Mesodermal cell (in vitro differentiated cells): Measurements from ENCODE around the gene SRM.
"Not testable (repeated sequence)": the region's sequence is repeated elsewhere in the genome, so short reads cannot be mapped to it uniquely, and the experiment has no call there.

Source experiments
- H3K27ac ChIP-seq: 2 replicates; pipeline ENCODE4 v1.7.0; 2013; ENCODE audit warnings: mild to moderate bottlenecking, low read depth, low read length, moderate library complexity; ENCODE audit not compliant: severe bottlenecking
- H3K36me3 ChIP-seq: 2 replicates; pipeline ENCODE4 v1.7.1; 2013; ENCODE audit warnings: mild to moderate bottlenecking, low read length, moderate library complexity; ENCODE audit not compliant: control insufficient read depth, insufficient read depth
- H3K4me1 ChIP-seq: one replicate; pipeline ENCODE4 v1.7.1; 2013; ENCODE audit warnings: mild to moderate bottlenecking, low read length; ENCODE audit not compliant: insufficient read depth, control insufficient read depth, poor library complexity, severe bottlenecking
- H3K4me3 ChIP-seq: 2 replicates; pipeline ENCODE4 v1.7.0; 2013; ENCODE audit warnings: low read length, control low read depth, mild to moderate bottlenecking; ENCODE audit not compliant: insufficient read depth, poor library complexity, severe bottlenecking; ENCODE audit errors: extremely low read depth
- H3K9me3 ChIP-seq: 2 replicates; pipeline ENCODE4 v1.7.1; 2013; ENCODE audit warnings: mild to moderate bottlenecking, low read length, moderate library complexity; ENCODE audit not compliant: control insufficient read depth
- WGBS, 2 experiments: methylation state at CpG; one replicate each; pipeline ENCODE4 v1.1.5; 2013; ENCODE audit warnings: missing lambda C conversion rate in 2 of 2; ENCODE audit not compliant: insufficient coverage in 2 of 2; 5-methylcytosine and 5-hydroxymethylcytosine counted together

The SRM gene

DNA sequence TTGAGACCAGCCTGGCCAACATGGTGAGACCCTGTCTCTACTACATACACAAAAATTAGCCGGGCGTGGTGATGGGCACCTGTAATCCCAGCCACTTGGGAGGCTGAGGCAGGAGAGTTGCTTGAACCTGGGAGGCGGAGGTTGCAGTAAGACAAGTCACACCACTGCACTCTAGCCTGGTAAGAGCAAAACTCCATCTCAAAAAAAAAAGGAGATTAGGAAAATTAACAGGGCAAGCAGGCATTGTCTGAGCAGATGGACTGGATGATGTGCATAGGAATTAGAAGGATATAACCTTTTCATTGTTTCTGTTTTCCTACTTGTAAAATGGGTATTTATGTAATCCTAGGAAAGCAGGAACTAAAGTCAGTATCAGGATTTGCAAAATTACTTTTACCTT, 31.8 kb downstream of the SRM start:
- Histone ChIP-seq H3K27ac (no peak overlapping the region), H3K36me3 (peaks cover 47% of the 10 kb centered on the region), H3K9me3 (no peaks in the 10 kb centered on the region), H3K4me3 (no peak overlapping the region), H3K4me1 (no peaks in the 10 kb centered on the region)
- 100% methylated on average over 3 of the region's 3 CpGs; no CpG with 5 or more reads in 1 of the 2 experiments for WGBS, 2 experiments

DNA sequence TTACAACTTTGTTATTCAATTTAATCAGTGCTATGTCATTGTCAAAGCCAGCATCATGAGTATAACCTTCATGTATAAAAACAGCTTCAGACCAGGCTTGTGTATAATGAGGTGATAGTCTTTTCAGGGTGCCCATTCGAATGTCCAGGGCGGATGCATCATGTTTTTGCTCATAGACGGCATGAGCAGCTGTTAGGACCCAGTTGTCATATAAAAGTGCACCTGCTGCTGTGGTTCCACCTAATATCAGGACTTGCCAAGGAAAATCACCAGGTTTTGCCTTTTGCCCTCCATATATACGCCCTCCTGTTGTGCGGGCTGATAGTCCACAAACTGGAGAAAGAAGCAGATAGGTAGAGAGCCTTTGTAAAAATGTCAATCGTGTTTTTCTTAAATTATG, 32.5 kb downstream of the SRM start:
- WGBS, 2 experiments = 82 to 85% methylated on average over 3 of the region's 6 CpGs
- no peaks in the 10 kb centered on the region for H3K9me3 ChIP-seq
- H3K4me3 ChIP-seq = no peak overlapping the region
- no peak overlapping the region for H3K27ac ChIP-seq
- H3K4me1 ChIP-seq = no peaks in the 10 kb centered on the region
- H3K36me3 ChIP-seq = peaks cover 51% of the 10 kb centered on the region

DNA sequence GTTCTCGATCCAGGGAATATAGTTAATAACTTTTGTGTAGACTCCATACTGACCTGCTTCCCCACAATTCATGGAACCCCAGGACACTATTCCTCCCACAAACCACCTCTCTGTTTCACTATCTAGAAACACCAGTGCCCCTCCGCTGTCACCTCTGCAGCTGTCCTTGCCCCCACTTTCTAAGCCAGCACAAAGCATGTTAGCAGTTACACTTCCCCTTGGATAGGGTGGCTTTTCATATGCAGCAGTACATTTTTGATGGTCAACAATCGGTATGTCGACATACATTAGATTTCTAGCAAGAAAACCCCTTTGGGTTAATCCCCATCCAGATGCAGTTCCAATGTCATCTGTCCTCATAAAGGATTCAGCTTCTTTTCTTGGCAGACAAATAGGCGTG, 32.9 kb downstream of the SRM start:
- 94 to 97% methylated on average over 2 to 3 of the region's 5 CpGs for whole genome bisulfite sequencing, 2 experiments
- Histone ChIP-seq H3K27ac (peak overlapping the region; percentile 10), H3K4me1 (no peaks in the 10 kb centered on the region), H3K4me3 (no peak overlapping the region), H3K36me3 (peaks cover 55% of the 10 kb centered on the region), H3K9me3 (no peaks in the 10 kb centered on the region)

DNA sequence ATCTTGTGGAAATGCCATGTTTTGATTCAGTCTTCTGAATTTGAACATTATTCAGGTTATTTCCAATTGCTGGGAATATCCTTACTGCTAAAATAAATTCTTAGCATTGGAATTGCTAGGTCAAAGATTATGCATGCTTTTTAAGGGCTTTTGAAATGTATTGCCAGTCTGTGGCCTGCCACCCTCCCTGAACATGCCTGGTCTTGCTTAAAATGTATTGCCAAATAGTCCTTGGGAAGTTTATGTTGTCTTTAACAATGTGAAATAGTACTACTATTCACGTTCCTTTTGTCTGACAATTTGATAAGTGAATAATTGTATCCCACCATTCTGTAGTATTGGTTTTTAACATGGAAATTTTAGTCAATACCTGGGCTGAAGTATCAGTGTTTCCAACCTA, 33.8 kb downstream of the SRM start:
- WGBS, 2 experiments = 100% methylated on average over 1 of the region's 1 CpG; no CpG with 5 or more reads in 1 of the 2 experiments
- no peak overlapping the region for H3K27ac ChIP-seq
- no peak overlapping the region for H3K4me3 ChIP-seq
- H3K9me3 ChIP-seq = no peaks in the 10 kb centered on the region
- peaks cover 63% of the 10 kb centered on the region for H3K36me3 ChIP-seq
- no peaks in the 10 kb centered on the region for H3K4me1 ChIP-seq

DNA sequence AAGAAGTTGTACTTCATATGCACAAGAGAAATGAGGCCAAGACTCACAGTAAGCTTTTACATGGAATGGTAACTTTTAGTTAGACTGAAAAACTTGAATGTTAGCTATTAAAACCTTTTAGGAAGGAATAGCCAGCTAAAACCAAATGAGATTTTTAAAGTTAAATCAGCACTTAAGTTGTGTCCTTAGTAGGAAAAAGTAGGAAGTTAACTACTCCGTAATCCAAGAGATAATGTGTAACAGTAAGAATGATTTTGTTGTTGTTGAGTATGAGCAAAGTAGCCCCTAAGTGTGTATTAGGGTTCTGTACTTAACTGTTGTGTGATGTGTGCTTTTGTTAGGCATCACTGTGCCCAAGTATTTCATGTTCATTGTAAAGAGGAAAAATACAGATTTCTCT, 34.2 kb downstream of the SRM start:
- no peak overlapping the region for H3K4me3 ChIP-seq

DNA sequence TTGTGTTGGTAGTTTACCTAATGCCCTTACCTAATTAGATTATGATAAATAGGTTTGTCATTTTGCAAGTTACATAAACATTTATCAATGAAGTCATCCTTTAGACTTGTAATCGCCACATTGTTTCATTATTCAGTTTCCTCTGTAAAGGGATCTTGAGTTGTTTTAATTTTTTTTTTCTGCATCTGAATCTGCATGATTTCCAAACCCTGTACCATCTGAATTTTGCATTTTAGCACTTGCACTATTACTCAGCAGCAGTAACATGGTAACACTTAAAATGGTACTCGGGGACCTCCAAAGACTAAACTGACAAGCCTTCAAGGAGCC, 35.0 kb downstream of the SRM start:
- H3K36me3 ChIP-seq = peaks cover 75% of the 10 kb centered on the region
- H3K4me1 ChIP-seq = no peaks in the 10 kb centered on the region
- no peaks in the 10 kb centered on the region for H3K9me3 ChIP-seq
- H3K27ac ChIP-seq = no peak overlapping the region
- H3K4me3 ChIP-seq = no peak overlapping the region
- WGBS, 2 experiments = 100% methylated on average over 1 of the region's 2 CpGs; no CpG with 5 or more reads in 1 of the 2 experiments

More for the DNA sequence above, 34.2 kb downstream of the SRM start:
- Histone ChIP-seq H3K4me1 (no peaks in the 10 kb centered on the region), H3K36me3 (peaks cover 68% of the 10 kb centered on the region), H3K27ac (no peak overlapping the region), H3K9me3 (no peaks in the 10 kb centered on the region)
- 100% methylated on average over 1 of the region's 1 CpG for WGBS, 2 experiments

DNA sequence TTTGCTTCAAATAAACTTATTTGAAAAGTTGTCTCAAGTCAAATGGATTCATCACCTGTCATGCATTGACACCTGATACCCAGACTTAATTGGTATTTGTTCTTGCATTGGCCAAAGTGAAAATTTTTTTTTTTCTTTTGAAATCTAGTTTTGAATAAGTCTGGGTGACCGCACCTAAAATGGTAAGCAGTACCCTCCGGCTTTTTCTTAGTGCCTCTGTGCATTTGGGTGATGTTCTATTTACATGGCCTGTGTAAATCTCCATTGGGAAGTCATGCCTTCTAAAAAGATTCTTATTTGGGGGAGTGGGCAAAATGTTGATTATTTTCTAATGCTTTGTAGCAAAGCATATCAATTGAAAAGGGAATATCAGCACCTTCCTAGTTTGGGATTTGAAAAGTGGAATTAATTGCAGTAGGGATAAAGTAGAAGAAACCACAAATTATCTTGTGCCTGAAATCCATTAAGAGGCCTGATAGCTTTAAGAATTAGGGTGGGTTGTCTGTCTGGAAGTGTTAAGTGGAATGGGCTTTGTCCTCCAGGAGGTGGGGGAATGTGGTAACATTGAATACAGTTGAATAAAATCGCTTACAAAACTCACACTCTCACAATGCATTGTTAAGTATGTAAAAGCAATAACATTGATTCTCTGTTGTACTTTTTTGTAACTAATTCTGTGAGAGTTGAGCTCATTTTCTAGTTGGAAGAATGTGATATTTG, 35.5 kb downstream of the SRM start:
- no peak overlapping the region for H3K4me3 ChIP-seq
- no peak overlapping the region for H3K27ac ChIP-seq
- no peaks in the 10 kb centered on the region for H3K4me1 ChIP-seq
- 100% methylated on average over 1 of the region's 3 CpGs; no CpG with 5 or more reads in 1 of the 2 experiments for WGBS, 2 experiments
- peaks cover 81% of the 10 kb centered on the region for H3K36me3 ChIP-seq
- H3K9me3 ChIP-seq = no peaks in the 10 kb centered on the region

DNA sequence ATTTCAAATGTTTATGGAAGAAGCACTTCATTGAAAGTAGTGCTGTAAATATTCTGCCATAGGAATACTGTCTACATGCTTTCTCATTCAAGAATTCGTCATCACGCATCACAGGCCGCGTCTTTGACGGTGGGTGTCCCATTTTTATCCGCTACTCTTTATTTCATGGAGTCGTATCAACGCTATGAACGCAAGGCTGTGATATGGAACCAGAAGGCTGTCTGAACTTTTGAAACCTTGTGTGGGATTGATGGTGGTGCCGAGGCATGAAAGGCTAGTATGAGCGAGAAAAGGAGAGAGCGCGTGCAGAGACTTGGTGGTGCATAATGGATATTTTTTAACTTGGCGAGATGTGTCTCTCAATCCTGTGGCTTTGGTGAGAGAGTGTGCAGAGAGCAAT, 36.6 kb downstream of the SRM start:
- Histone ChIP-seq H3K9me3 (no peaks in the 10 kb centered on the region), H3K4me3 (no peak overlapping the region), H3K27ac (no peak overlapping the region), H3K4me1 (no peaks in the 10 kb centered on the region), H3K36me3 (peaks cover 92% of the 10 kb centered on the region)
- 98% methylated on average over 11 to 14 of the region's 14 CpGs for WGBS, 2 experiments

DNA sequence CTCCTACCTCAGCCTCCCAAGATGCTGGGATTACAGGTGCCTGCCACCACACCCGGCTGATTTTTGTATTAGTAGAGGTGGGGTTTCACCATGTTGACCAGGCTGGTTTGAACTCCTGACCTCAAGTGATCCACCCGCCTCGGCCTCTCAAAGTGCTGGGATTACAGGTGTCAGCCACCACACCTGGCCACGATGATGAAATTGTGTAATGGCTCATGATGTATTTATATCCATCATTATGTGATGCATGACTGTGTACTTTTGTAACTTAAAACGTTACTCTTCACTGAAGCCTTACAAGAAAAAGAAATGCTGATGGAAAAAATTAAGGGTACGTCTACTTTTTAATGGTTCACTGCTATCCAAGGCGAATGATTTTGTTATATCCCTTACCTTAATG, 39.8 kb downstream of the SRM start:
- no peaks in the 10 kb centered on the region for H3K9me3 ChIP-seq
- no peak overlapping the region for H3K27ac ChIP-seq
- peaks cover 91% of the 10 kb centered on the region for H3K36me3 ChIP-seq
- H3K4me1 ChIP-seq = no peaks in the 10 kb centered on the region
- 92 to 100% methylated on average over 2 to 4 of the region's 7 CpGs for WGBS, 2 experiments
- no peak overlapping the region for H3K4me3 ChIP-seq

DNA sequence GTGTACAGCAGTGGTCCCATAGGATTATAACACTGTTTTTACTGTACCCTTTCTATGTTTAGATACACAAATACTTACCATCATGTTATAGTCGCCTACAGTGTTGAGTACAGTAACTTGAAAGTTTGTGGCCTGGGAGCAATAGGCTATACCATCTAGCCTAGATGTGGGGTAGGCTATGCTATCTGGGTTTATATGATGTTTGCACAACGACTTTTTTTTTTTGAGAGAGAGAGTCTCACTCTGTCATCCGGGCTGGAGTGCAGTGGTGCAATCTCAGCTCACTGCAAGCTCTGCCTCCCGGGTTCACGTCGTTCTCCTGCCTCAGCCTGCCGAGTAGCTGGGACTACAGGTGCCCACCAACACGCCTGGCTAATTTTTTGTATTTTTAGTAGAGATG, 40.5 kb downstream of the SRM start:
- not testable (repeated sequence) for H3K4me3 ChIP-seq, H3K4me1 ChIP-seq, H3K9me3 ChIP-seq, H3K27ac ChIP-seq
- H3K36me3 ChIP-seq = peaks cover 92% of the 10 kb centered on the region
- 87 to 92% methylated on average over 2 to 6 of the region's 8 CpGs for whole genome bisulfite sequencing, 2 experiments

DNA sequence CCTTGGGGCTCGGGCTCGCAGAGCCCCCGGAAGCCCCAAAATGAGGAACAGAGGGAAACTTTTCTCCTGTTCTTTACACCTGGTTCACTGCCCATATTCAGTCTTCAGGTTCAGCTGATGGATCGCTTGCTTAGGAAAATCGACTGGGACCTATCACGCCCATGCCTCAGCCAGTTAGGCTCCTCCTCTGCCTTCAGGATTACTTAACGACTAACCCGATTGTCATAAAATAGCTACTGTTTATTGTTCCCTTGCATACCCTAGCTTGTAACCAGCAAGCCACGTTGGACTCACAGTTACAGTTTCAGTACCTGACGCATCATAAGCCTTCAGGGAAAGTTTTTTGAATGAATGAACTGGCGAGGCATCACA, 46.7 kb downstream of the SRM start:
- peaks cover 3% of the 10 kb centered on the region for H3K4me1 ChIP-seq
- no peaks in the 10 kb centered on the region for H3K9me3 ChIP-seq
- H3K4me3 ChIP-seq = peak overlapping the region; percentile 92
- WGBS, 2 experiments = 3 to 4% methylated on average over 3 to 10 of the region's 11 CpGs
- peaks cover 49% of the 10 kb centered on the region for H3K36me3 ChIP-seq
- H3K27ac ChIP-seq = peak overlapping the region; percentile 100
